ENCODE data around the gene KRABD2.
A peak's percentile ranks its signal among the peaks of the same experiment; 100 is the strongest.
"Not testable (repeated sequence)": the region's sequence is repeated elsewhere in the genome, so short reads cannot be mapped to it uniquely, and the experiment has no call there.

Gene KRABD2

DNA sequence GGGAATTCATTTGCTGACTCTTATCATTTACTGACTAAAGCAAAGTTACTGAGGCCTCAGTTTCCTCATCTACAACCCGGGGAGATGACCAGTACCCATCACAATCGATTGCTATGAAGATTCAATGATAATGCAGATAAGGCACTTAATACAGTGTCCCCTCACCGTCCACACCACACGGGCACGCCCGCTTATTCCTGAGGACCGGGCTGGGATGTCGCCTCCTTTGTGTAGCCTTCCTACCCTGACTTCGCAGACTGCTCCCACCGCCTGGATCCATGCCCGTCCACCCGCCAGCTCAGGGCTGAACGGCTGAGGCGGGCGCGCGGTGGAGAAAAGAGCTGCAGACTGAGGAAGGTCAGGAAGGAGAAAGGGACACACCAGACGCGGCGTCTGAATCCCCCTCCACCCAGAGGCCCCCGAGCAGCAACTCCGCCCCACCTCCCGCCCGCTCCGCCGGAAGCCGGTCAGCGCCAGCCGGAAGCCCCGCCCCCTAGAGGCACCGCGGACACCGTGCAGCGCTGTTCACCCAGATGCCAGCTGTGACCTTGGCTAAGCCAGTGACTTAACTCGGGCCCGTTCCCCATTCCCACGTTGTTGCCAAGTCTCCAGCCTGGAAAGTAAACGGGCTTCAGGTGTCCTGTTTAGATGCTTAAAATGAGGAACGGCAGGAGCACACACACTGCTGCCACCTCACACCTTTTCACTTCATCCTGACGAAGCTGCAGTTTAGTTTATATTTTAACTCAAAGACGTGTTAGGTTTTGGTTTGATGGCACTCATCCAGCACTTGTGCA, at the start of gene KRABD2:
KRABD2 (minus strand) TSS at position 434 of the 797 bp plus-strand sequence.
- DNase-seq, result peak; percentile 89

DNA sequence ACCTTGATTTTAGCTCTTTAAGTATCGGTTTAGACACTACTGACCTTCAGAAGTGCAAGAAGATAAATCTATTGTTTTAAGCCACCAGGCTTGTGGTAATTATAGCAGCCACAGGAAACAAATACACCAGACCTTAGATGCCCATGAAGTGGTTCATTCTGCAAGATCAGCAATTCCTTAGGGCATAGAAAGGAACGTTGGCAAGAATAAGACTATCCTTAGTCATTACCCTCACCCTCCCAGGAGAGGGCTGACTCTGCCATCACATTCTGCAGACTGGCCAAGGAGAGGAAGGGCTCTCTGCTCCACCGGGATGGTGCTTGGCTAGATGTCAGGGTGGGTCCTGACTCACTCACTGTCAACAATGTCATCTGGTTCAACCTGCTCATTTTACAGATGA, 45.1 kb upstream of the KRABD2 start:
- no peak for DNase-seq

DNA sequence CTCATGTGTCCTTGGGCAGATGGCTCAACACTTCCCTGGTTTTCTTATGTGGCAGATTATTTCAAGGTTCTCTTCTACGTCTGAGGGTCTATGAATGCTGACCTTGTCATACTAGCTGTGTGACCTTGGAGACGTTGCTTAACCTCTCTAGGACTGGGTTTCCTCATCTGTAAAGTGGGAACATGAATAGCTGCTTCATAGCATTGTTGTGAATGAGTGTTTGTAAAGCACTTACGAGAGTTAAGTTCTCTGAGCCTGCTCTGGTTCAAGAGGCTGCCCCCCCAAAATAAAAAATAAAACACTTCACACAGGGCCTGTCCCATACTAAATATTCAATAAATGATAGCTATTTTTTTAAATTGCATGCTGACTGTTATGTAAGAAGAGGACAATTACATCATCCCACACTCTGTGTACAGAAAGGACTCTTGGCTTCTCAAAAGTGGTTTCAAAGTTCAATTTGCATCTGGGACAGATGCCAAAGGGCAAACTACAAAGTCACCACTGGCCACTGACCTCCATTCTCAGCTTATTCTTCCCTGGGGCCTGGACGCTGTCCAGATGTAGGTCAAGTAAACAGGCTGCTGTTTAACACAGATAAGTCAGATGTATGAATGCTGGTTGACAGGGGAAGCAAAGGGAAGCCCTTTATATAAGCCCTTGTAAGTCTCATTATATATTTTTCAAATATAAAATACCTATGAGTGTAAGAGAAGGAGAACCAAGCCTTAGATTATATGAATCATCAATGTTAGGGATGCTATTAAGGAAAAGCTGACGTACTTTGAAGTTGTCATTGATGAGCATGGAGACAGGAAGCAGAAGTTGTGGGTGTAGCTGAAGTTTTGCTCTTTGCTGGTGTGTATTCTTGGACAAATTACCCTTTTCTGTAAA, 43.8 kb upstream of the KRABD2 start:
- DNase-seq, result no peak

GRCh38 chr17:8419305-8419704, 42.8 kb upstream of the KRABD2 start:
- DNase-seq, result no peak

- DNase-seq, result no peak
Measured at GRCh38 chr17:8418471-8418870, 42.0 kb upstream of the KRABD2 start.

DNA sequence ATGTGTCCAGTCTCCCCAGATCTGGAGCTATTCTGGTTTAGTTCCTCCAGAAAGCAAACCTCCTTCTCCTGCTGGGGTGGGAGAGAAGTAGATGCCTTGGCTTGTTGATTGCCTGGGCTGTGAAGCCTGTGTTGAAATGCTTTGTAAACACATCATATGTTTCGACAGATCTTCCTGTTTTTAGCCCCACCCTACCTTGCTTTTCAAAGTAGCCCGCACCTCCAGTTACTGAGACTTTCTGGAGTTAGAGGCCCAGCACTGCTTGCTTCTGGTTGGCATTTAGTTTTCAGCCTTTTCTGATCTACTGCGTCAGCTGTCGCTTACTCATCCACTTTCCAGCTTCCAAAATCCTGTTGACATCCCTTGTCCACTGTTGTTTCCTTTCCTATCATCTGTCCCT, 41.3 kb upstream of the KRABD2 start:
- DNase-seq, result no peak

- no peak for DNase-seq
Measured at GRCh38 chr17:8413938-8414337, 37.4 kb upstream of the KRABD2 start.

- no peak for DNase-seq
Measured at GRCh38 chr17:8413328-8413727, 36.8 kb upstream of the KRABD2 start.

GRCh38 chr17:8412089-8412488, 35.6 kb upstream of the KRABD2 start:
- no peak for DNase-seq

- DNase-seq, result no peak
Measured at GRCh38 chr17:8410883-8411238, 34.4 kb upstream of the KRABD2 start.

GRCh38 chr17:8409966-8410882, 33.7 kb upstream of the KRABD2 start:
- DNase-seq, result peak; percentile 77

DNA sequence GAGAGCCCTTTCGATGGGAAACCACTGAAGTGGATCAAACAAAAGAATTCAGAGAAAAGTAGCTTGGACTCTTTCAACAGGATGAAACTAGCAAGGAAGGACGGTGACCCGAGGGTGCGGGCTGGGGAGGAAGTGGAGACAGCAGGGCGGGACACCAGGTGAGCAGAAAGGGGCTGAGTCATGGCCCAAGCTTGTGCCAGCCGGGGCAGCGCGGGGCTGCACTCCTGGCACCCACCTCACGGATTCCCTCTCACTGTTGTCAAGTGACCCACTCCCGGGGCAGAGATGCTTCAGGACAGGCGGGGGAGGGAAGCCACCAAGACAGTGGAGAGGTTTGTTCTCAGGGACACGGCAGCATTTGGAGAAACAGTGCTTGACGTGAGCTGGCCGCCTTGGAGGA, 31.9 kb upstream of the KRABD2 start:
- no peak for DNase-seq

- DNase-seq, result no peak
Measured at GRCh38 chr17:8406174-8406573, 29.7 kb upstream of the KRABD2 start.

DNA sequence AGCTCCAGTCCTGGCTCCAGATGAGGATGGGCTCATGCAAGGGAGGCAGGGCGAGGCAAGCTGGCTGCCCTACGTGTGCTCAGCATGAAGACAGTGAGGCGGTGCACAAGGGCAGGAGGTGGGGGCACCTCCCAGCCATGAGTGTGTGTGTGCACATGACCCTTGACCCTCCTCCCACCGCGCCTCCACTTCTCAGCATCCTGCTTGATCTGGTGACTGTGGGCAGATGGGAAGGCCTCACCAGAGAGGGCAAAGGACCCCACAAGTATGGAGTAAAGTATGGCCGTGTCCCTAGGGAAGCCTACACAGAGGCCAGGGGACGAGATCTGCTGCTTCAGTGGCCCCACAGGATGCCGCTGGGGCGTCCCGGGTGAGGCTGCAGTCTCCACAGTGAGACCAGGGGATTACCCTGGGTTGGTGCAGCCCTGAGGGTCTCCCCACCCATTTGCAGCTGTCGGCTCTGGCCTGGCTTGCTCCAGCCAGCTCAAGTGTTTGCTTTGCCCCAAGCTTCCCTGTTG, 29.1 kb upstream of the KRABD2 start:
- no peak for DNase-seq

- DNase-seq, result no peak
Measured at GRCh38 chr17:8402921-8403536, 26.5 kb upstream of the KRABD2 start.

GRCh38 chr17:8401107-8401506, 24.6 kb upstream of the KRABD2 start:
- no peak for DNase-seq

DNA sequence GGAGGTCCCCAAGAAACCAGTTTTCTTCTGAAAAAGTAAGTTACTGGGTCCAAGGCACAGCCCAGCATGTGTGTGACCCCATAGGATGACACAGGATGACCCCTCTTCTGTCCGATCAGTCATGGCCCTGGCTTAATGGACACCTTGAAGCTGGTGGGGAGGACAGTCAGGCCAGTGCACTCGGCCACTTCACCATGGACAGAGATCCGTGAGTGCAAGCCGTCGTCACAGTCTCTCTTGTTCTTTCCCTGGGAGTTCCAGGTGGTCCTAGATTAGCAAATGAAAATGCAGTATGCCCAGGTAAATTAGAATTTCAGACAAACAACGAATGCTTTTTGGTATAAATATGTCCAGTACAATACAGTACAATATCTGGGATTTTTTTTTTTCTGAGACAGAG, 22.5 kb upstream of the KRABD2 start:
- no peak for DNase-seq

DNA sequence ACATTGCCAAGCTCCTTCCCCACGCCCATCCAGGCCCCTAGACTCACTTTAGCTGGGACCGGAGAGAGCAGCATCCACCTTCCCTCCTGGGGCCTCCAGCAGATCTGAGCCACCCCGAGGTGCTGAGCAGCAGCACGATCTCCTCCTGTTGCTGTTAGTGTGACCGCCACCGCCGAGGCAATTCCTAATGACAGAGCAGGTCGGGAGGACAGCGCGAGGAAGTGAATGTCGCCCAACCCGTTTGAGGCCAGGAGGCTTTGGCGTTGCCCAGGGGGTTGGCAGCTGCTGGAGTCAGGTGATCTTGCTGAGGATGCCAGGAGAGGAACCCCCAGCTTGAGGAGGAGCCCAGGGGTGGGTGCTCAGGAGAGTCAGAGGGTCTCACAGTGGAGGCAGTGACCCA, 21.1 kb upstream of the KRABD2 start, which contains the start of gene RNF222:
RNF222 (minus strand) TSS at position 192 of the 400 bp plus-strand sequence. CDS start 4,366 bp downstream, outside the sequence.
- DNase-seq, result no peak

DNA sequence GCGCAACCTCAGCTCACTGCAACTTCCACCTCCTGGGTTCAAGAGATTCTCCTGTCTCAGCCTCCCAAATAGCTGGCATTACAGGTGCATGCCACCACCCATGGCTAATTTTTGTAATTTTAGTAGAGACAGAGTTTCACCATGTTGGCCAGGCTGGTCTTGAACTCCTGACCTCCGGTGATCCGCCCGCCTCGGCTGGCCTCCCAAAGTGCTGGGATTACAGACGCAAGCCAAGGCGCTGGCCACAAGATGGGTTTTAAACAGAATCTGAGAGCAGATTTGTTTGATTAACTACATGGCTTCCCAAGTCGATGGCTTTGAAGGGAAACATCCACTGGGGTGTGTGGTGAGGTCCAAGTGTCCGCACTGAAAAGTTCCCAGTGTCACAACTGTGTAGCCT, 18.0 kb upstream of the KRABD2 start:
- not testable (repeated sequence) for DNase-seq

GRCh38 chr17:8393470-8394231, 17.1 kb upstream of the KRABD2 start:
- no peak for DNase-seq

Data from stimulated activated CD4-positive, alpha-beta T cell treated with anti-CD3 and anti-CD28 coated beads, Interleukin-12 subunit alpha, Interleukin-12 subunit beta, amount 100 ng/mL, for 4 hours (primary cell).